Neural progenitor cell (in vitro differentiated cells): ENCODE results near the gene FSTL1. TPM values are rescaled to one million over a fixed set of nuclear protein-coding genes. Genes with fewer than 3 reads are reported as not detected.

Experiments used
- DNase-seq: peaks from one replicate; pipeline ENCODE4 v3.0.0-alpha.2; 2016; ENCODE audit warnings: low spot score
- H2AFZ ChIP-seq: fragments of 200-600 bp; sonication (generic); replicated peaks from 2 replicates; pipeline ENCODE4 v1.6.1; 2016; ENCODE audit warnings: antibody characterized with exemption
- H3F3A ChIP-seq: fragments of 200-600 bp; sonication (generic); 2 replicates; pipeline ENCODE4 v1.6.1; 2016; ENCODE audit warnings: antibody characterized with exemption, low read depth
- H3K27ac ChIP-seq: fragments of 200-600 bp; sonication (generic); 2 replicates; pipeline ENCODE4 v1.5.1; 2016; ENCODE audit warnings: mild to moderate bottlenecking
- H3K27me3 ChIP-seq: fragments of 200-600 bp; sonication (generic); 2 replicates; pipeline ENCODE4 v1.6.1; 2016; ENCODE audit warnings: mild to moderate bottlenecking, moderate library complexity
- H3K36me3 ChIP-seq: fragments of 200-600 bp; sonication (generic); 2 replicates; pipeline ENCODE4 v1.5.1; 2016
- H3K4me1 ChIP-seq: fragments of 200-600 bp; sonication (generic); 2 replicates; pipeline ENCODE4 v1.6.1; 2016; ENCODE audit warnings: mixed run types
- H3K4me2 ChIP-seq: fragments of 200-600 bp; sonication (generic); 2 replicates; pipeline ENCODE4 v1.6.1; 2016
- H3K4me3 ChIP-seq: fragments of 200-600 bp; sonication (generic); 2 replicates; pipeline ENCODE4 v1.5.1; 2016
- H3K79me2 ChIP-seq: fragments of 200-600 bp; sonication (generic); 2 replicates; pipeline ENCODE4 v1.6.1; 2016; ENCODE audit warnings: low read depth
- H3K9ac ChIP-seq: fragments of 200-600 bp; sonication (generic); 2 replicates; pipeline ENCODE4 v1.6.1; 2016
- H3K9me3 ChIP-seq: fragments of 200-600 bp; sonication (generic); 2 replicates; pipeline ENCODE4 v1.5.1; 2016; ENCODE audit warnings: low read depth
- H4K20me1 ChIP-seq: fragments of 200-600 bp; sonication (generic); 2 replicates; pipeline ENCODE4 v1.6.1; 2016; ENCODE audit warnings: low read depth
- H3K27ac Mint-ChIP-seq: 3 replicates; pipeline ENCODE4 v1.8.0; 2021; ENCODE audit warnings: mixed read lengths
- H3K27me3 Mint-ChIP-seq: 2 replicates; pipeline ENCODE4 v1.8.0; 2022; ENCODE audit warnings: low read depth, mild to moderate bottlenecking, inconsistent platforms, moderate library complexity, mixed read lengths; ENCODE audit not compliant: insufficient read depth
- H3K36me3 Mint-ChIP-seq: 3 replicates; pipeline ENCODE4 v1.8.0; 2021; ENCODE audit warnings: mixed read lengths
- H3K4me1 Mint-ChIP-seq: 3 replicates; pipeline ENCODE4 v1.8.0; 2021; ENCODE audit warnings: mixed read lengths
- H3K4me3 Mint-ChIP-seq: 3 replicates; pipeline ENCODE4 v1.8.0; 2021; ENCODE audit warnings: mild to moderate bottlenecking, moderate library complexity, mixed read lengths
- H3K9me3 Mint-ChIP-seq: 3 replicates; pipeline ENCODE4 v1.8.0; 2020; ENCODE audit warnings: mixed read lengths
- CTCF ChIP-seq: fragments of 200-600 bp; sonication (generic); IDR thresholded peaks from 2 replicates; pipeline ENCODE4 v1.5.1; 2017; ENCODE audit warnings: antibody characterized with exemption, mild to moderate bottlenecking
- EZH2 ChIP-seq: fragments of 200-600 bp; sonication (generic); IDR thresholded peaks from 2 replicates; pipeline ENCODE4 v1.6.1; 2017; ENCODE audit warnings: antibody characterized with exemption, mild to moderate bottlenecking, moderate library complexity
- EZH2phosphoT487 ChIP-seq: fragments of 200-600 bp; sonication (generic); IDR thresholded peaks from 2 replicates; pipeline ENCODE4 v1.6.1; 2017; ENCODE audit warnings: antibody characterized with exemption
- total RNA-seq: library from RNA; depleted of rRNA; stranded (reverse); fragments of >200 nt; gene quantifications from 2 replicates; pipeline ENCODE4 v1.2.3, GENCODE V29; 2015; ENCODE audit warnings: low replicate concordance

FSTL1 gene
- total RNA-seq, 1 donor from 2014 or later = 327 TPM

GRCh38 chr3:120433662-120434331 is 17.0 kb downstream of the FSTL1 start:
- H3K4me1 Mint-ChIP-seq = peaks cover 32% of the 10 kb centered on the region

GRCh38 chr3:120432150-120432860 is 18.5 kb downstream of the FSTL1 start:
- H3K9me3 ChIP-seq = no peaks in the 10 kb centered on the region
- no peaks in the 10 kb centered on the region for H3K27me3 ChIP-seq
- H3K79me2 ChIP-seq = peaks cover 55% of the 10 kb centered on the region
- no peaks in the 10 kb centered on the region for H3K9me3 Mint-ChIP-seq
- peaks cover 39% of the 10 kb centered on the region for H3K4me1 Mint-ChIP-seq
- H3K27me3 Mint-ChIP-seq = peaks cover 4% of the 10 kb centered on the region
- H3K9ac ChIP-seq = no peak overlapping the region
- H3K36me3 ChIP-seq = peaks cover 10% of the 10 kb centered on the region
- H3K4me3 ChIP-seq = no peak overlapping the region
- H3K36me3 Mint-ChIP-seq = peaks cover 35% of the 10 kb centered on the region
- TF ChIP-seq CTCF = no peak
- no peak overlapping the region for H3K4me3 Mint-ChIP-seq
- H4K20me1 ChIP-seq = no peaks in the 10 kb centered on the region
- H3F3A ChIP-seq = no peaks in the 10 kb centered on the region
- DNase-seq = peak; percentile 83
- H3K4me1 ChIP-seq = peaks cover 29% of the 10 kb centered on the region
- peak overlapping the region; percentile 81 for H3K27ac ChIP-seq
- H3K27ac Mint-ChIP-seq = peak overlapping the region; percentile 69
- H2AFZ ChIP-seq = no peak overlapping the region
- peak overlapping the region; percentile 0 for H3K4me2 ChIP-seq

More at GRCh38 chr3:120433662-120434331, 17.0 kb downstream of the FSTL1 start:
- peaks cover 55% of the 10 kb centered on the region for H3K79me2 ChIP-seq
- H4K20me1 ChIP-seq = no peaks in the 10 kb centered on the region
- no peak overlapping the region for H3K9ac ChIP-seq
- H2AFZ ChIP-seq = no peak overlapping the region
- H3K4me3 ChIP-seq = no peak overlapping the region
- peaks cover 29% of the 10 kb centered on the region for H3K4me1 ChIP-seq
- peaks cover 28% of the 10 kb centered on the region for H3K36me3 Mint-ChIP-seq
- no peak overlapping the region for H3K4me2 ChIP-seq
- no peak overlapping the region for H3K4me3 Mint-ChIP-seq
- TF ChIP-seq EZH2 = no peak
- TF ChIP-seq EZH2phosphoT487 = no peak
- no peak overlapping the region for H3K27ac ChIP-seq
- peaks cover 2% of the 10 kb centered on the region for H3K27me3 Mint-ChIP-seq
- no peaks in the 10 kb centered on the region for H3K27me3 ChIP-seq
- DNase-seq = no peak
- H3F3A ChIP-seq = no peaks in the 10 kb centered on the region
- H3K9me3 ChIP-seq = no peaks in the 10 kb centered on the region
- H3K9me3 Mint-ChIP-seq = no peaks in the 10 kb centered on the region
- H3K27ac Mint-ChIP-seq = peak overlapping the region; percentile 61
- peaks cover 10% of the 10 kb centered on the region for H3K36me3 ChIP-seq

GRCh38 chr3:120429921-120430361 is 20.9 kb downstream of the FSTL1 start:
- Histone ChIP-seq H3K27ac (no peak overlapping the region), H3K9ac (no peak overlapping the region), H3K4me3 (no peak overlapping the region), H3K4me1 (peaks cover 29% of the 10 kb centered on the region), H4K20me1 (no peaks in the 10 kb centered on the region), H3K4me2 (no peak overlapping the region), H3F3A (no peaks in the 10 kb centered on the region), H3K36me3 (peaks cover 10% of the 10 kb centered on the region), H3K27me3 (no peaks in the 10 kb centered on the region), H3K79me2 (peaks cover 36% of the 10 kb centered on the region), H2AFZ (no peak overlapping the region), H3K9me3 (no peaks in the 10 kb centered on the region)
- no peak overlapping the region for H3K4me3 Mint-ChIP-seq
- H3K4me1 Mint-ChIP-seq = peaks cover 40% of the 10 kb centered on the region
- TF ChIP-seq CTCF (no peak), EZH2phosphoT487 (no peak), EZH2 (no peak)
- H3K9me3 Mint-ChIP-seq = no peaks in the 10 kb centered on the region
- H3K27me3 Mint-ChIP-seq = peaks cover 4% of the 10 kb centered on the region
- DNase-seq = no peak
- H3K36me3 Mint-ChIP-seq = peaks cover 32% of the 10 kb centered on the region
- H3K27ac Mint-ChIP-seq = peak overlapping the region; percentile 14

- H3K4me1 ChIP-seq = peaks cover 29% of the 10 kb centered on the region
- H3K36me3 ChIP-seq = peaks cover 10% of the 10 kb centered on the region
- Mint-ChIP-seq H3K4me3 (peak overlapping the region; percentile 3), H3K9me3 (no peaks in the 10 kb centered on the region), H3K36me3 (peaks cover 26% of the 10 kb centered on the region), H3K27me3 (peaks cover 4% of the 10 kb centered on the region), H3K4me1 (peaks cover 40% of the 10 kb centered on the region), H3K27ac (peak overlapping the region; percentile 62)
- H3K9me3 ChIP-seq = no peaks in the 10 kb centered on the region
- no peaks in the 10 kb centered on the region for H3F3A ChIP-seq
- no peaks in the 10 kb centered on the region for H3K27me3 ChIP-seq
- TF ChIP-seq CTCF (no peak), EZH2phosphoT487 (no peak), EZH2 (no peak)
- no peak overlapping the region for H3K4me2 ChIP-seq
- no peaks in the 10 kb centered on the region for H4K20me1 ChIP-seq
- H3K27ac ChIP-seq = no peak overlapping the region
- H3K79me2 ChIP-seq = peaks cover 28% of the 10 kb centered on the region
- H2AFZ ChIP-seq = no peak overlapping the region
- no peak overlapping the region for H3K9ac ChIP-seq
- DNase-seq = no peak
- H3K4me3 ChIP-seq = no peak overlapping the region
Measured at GRCh38 chr3:120428924-120429323, 21.9 kb downstream of the FSTL1 start.
